H1 (cell line): ENCODE results near the gene FUBP3. TPM values are rescaled to one million over a fixed set of nuclear protein-coding genes. Genes with fewer than 3 reads are reported as not detected.

Experiments
- CHD2 ChIP-seq: IDR thresholded peaks from 2 replicates; pipeline ENCODE4 v1.6.1; 2012; ENCODE audit warnings: low read length, improper control_type of control experiment
- CTBP2 ChIP-seq: IDR thresholded peaks from 2 replicates; pipeline ENCODE4 v1.7.0; 2011; ENCODE audit warnings: borderline replicate concordance, mild to moderate bottlenecking, moderate library complexity, mixed read lengths, low read length; ENCODE audit not compliant: insufficient read depth, insufficient read length
- EZH2 ChIP-seq: fragments of 200-600 bp; sonication (generic); IDR thresholded peaks from 2 replicates; pipeline ENCODE4 v1.7.1; 2012; ENCODE audit warnings: low read depth, mild to moderate bottlenecking, moderate library complexity, low read length, inconsistent platforms; ENCODE audit not compliant: severe bottlenecking
- KDM4A ChIP-seq: IDR thresholded peaks from one replicate; pipeline ENCODE4 v1.7.1; 2012; ENCODE audit warnings: low read depth, mild to moderate bottlenecking, moderate library complexity, low read length, inconsistent platforms; ENCODE audit not compliant: severe bottlenecking
- RBBP5 ChIP-seq: IDR thresholded peaks from 2 replicates; pipeline ENCODE4 v1.7.1; 2012; ENCODE audit warnings: low read depth, mild to moderate bottlenecking, inconsistent platforms, low read length, moderate library complexity, borderline replicate concordance
- SIX5 ChIP-seq: IDR thresholded peaks from 2 replicates; pipeline ENCODE4 v1.6.1; 2011; ENCODE audit warnings: mild to moderate bottlenecking, low read depth, low read length
- TAF1 ChIP-seq: IDR thresholded peaks from 2 replicates; pipeline ENCODE4 v1.6.1; 2011; ENCODE audit warnings: mild to moderate bottlenecking, low read depth, low read length
- polyA plus RNA-seq, 7 experiments: library from polyadenylated mRNA; depleted of rRNA in 3 of 7; stranded (reverse) in 5 of 7; unstranded in 2 of 7; fragments of >200 nt in 5 of 7; fragments of 200-250 nt in 2 of 7; gene quantifications; 1 replicate in 5 of 7; 2 replicates in 1 of 7; 4 replicates in 1 of 7; pipeline versions ENCODE4 v1.2.1 to v1.2.3, GENCODE V29; 2011 to 2013; ENCODE audit warnings: missing spikeins in 2 of 7, mixed read lengths in 2 of 7
- total RNA-seq: library from RNA; stranded (reverse); fragmentation: NEBNext Ultra II Directional; extraction: Animal tissue kit (Norgen Biotek cat#: 25700); gene quantifications from 2 replicates; pipeline ENCODE4 v1.2.1, GENCODE V29; 2021
- TF ChIP-seq, protein P1 (sequence below): fragments of 300-600 bp; sonication (generic); IDR thresholded peaks from 2 replicates; pipeline ENCODE4 v1.7.1; 2012; ENCODE audit warnings: low read length, moderate library complexity, mild to moderate bottlenecking, inconsistent platforms; ENCODE audit not compliant: insufficient replicate concordance
- TF ChIP-seq, protein P2 (sequence below): IDR thresholded peaks from 2 replicates; pipeline ENCODE4 v1.6.1; 2011; ENCODE audit warnings: low read depth, mild to moderate bottlenecking, low read length; ENCODE audit not compliant: insufficient read depth

Gene FUBP3
- total and polyA plus RNA-seq, 2 of the 8 experiments (the other 6 are each of a cell fraction or from before 2014, with no cell fraction given): 23.7 to 76.4 TPM

DNA sequence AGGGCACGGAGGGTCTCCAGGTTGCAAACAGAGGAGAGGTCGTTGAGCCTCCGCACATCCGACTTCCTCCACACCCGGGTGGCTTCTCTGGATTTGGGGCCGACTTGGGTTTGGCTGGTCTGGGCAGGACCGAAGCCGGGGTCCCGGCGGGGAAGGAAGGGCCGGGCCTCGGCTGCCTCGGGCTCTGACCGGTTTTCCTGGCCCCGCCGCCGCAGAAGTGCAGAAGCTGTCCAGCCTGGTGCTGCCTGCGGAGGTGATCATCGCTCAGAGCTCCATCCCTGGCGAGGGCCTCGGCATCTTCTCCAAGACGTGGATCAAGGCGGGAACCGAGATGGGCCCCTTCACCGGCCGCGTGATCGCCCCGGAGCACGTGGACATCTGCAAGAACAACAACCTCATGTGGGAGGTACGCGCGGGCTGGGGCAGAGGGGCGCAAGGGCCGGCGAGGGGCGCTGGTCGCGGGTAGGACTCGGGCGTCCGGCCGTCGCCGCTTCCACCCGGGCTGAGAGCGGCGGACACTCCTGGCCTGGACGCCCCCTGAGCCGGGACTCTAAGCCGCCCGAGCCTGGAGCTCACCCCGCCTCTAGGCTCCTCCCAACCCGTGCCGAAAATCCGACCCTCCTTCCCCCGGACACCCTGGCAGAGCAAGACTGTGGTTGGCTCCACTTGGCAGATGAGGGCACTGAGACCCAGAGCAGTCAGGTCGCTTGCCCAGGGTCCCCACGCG is 87.2 kb downstream of the FUBP3 start (continued):
- TF ChIP-seq, protein P1, sequence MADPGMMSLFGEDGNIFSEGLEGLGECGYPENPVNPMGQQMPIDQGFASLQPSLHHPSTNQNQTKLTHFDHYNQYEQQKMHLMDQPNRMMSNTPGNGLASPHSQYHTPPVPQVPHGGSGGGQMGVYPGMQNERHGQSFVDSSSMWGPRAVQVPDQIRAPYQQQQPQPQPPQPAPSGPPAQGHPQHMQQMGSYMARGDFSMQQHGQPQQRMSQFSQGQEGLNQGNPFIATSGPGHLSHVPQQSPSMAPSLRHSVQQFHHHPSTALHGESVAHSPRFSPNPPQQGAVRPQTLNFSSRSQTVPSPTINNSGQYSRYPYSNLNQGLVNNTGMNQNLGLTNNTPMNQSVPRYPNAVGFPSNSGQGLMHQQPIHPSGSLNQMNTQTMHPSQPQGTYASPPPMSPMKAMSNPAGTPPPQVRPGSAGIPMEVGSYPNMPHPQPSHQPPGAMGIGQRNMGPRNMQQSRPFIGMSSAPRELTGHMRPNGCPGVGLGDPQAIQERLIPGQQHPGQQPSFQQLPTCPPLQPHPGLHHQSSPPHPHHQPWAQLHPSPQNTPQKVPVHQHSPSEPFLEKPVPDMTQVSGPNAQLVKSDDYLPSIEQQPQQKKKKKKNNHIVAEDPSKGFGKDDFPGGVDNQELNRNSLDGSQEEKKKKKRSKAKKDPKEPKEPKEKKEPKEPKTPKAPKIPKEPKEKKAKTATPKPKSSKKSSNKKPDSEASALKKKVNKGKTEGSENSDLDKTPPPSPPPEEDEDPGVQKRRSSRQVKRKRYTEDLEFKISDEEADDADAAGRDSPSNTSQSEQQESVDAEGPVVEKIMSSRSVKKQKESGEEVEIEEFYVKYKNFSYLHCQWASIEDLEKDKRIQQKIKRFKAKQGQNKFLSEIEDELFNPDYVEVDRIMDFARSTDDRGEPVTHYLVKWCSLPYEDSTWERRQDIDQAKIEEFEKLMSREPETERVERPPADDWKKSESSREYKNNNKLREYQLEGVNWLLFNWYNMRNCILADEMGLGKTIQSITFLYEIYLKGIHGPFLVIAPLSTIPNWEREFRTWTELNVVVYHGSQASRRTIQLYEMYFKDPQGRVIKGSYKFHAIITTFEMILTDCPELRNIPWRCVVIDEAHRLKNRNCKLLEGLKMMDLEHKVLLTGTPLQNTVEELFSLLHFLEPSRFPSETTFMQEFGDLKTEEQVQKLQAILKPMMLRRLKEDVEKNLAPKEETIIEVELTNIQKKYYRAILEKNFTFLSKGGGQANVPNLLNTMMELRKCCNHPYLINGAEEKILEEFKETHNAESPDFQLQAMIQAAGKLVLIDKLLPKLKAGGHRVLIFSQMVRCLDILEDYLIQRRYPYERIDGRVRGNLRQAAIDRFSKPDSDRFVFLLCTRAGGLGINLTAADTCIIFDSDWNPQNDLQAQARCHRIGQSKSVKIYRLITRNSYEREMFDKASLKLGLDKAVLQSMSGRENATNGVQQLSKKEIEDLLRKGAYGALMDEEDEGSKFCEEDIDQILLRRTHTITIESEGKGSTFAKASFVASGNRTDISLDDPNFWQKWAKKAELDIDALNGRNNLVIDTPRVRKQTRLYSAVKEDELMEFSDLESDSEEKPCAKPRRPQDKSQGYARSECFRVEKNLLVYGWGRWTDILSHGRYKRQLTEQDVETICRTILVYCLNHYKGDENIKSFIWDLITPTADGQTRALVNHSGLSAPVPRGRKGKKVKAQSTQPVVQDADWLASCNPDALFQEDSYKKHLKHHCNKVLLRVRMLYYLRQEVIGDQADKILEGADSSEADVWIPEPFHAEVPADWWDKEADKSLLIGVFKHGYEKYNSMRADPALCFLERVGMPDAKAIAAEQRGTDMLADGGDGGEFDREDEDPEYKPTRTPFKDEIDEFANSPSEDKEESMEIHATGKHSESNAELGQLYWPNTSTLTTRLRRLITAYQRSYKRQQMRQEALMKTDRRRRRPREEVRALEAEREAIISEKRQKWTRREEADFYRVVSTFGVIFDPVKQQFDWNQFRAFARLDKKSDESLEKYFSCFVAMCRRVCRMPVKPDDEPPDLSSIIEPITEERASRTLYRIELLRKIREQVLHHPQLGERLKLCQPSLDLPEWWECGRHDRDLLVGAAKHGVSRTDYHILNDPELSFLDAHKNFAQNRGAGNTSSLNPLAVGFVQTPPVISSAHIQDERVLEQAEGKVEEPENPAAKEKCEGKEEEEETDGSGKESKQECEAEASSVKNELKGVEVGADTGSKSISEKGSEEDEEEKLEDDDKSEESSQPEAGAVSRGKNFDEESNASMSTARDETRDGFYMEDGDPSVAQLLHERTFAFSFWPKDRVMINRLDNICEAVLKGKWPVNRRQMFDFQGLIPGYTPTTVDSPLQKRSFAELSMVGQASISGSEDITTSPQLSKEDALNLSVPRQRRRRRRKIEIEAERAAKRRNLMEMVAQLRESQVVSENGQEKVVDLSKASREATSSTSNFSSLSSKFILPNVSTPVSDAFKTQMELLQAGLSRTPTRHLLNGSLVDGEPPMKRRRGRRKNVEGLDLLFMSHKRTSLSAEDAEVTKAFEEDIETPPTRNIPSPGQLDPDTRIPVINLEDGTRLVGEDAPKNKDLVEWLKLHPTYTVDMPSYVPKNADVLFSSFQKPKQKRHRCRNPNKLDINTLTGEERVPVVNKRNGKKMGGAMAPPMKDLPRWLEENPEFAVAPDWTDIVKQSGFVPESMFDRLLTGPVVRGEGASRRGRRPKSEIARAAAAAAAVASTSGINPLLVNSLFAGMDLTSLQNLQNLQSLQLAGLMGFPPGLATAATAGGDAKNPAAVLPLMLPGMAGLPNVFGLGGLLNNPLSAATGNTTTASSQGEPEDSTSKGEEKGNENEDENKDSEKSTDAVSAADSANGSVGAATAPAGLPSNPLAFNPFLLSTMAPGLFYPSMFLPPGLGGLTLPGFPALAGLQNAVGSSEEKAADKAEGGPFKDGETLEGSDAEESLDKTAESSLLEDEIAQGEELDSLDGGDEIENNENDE: no peak
- peak; percentile 21 for TF ChIP-seq KDM4A
- TF ChIP-seq RBBP5: no peak
- no peak for TF ChIP-seq CTBP2
- no peak for TF ChIP-seq TAF1
- TF ChIP-seq, protein P2, sequence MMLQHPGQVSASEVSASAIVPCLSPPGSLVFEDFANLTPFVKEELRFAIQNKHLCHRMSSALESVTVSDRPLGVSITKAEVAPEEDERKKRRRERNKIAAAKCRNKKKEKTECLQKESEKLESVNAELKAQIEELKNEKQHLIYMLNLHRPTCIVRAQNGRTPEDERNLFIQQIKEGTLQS: no peak
- no peak for TF ChIP-seq CHD2
- TF ChIP-seq SIX5: no peak
- peak; percentile 87 for TF ChIP-seq EZH2
